GM12892 (cell line): ENCODE measurements around the gene ODAD3.
"Not testable (repeated sequence)": the region's sequence is repeated elsewhere in the genome, so short reads cannot be mapped to it uniquely, and the experiment has no call there.

Source experiments
- DNase-seq: peaks from one replicate; pipeline ENCODE4 v3.0.0; 2011; ENCODE audit not compliant: insufficient read length
- FAIRE-seq: peaks from 2 replicates; lab custom pipeline; 2011; peaks lifted over from hg19 to GRCh38; lab: Jason Lieb, UNC
- POLR2A ChIP-seq: IDR thresholded peaks from 2 replicates; pipeline ENCODE4 v1.6.1; 2011; ENCODE audit warnings: low read depth, low read length, control low read depth
- POLR2AphosphoS5 ChIP-seq: IDR thresholded peaks from 2 replicates; pipeline ENCODE4 v1.6.1; 2011; ENCODE audit warnings: low read depth, low read length, control low read depth
- TAF1 ChIP-seq: IDR thresholded peaks from 2 replicates; pipeline ENCODE4 v1.6.1; 2011; ENCODE audit warnings: low read depth, mild to moderate bottlenecking, control low read depth, low read length, borderline replicate concordance

The ODAD3 gene

GRCh38 chr19:11457115-11457514 is 22.2 kb upstream of the ODAD3 start:
- peak; percentile 12 for DNase-seq
- TF ChIP-seq TAF1 (no peak), POLR2A (no peak), POLR2AphosphoS5 (no peak)
- FAIRE-seq: no peak

GRCh38 chr19:11456659-11457058 is 21.7 kb upstream of the ODAD3 start:
- no peak for FAIRE-seq

GRCh38 chr19:11455233-11455554 is 20.3 kb upstream of the ODAD3 start:
- not testable (repeated sequence) for FAIRE-seq

More at GRCh38 chr19:11456659-11457058, 21.7 kb upstream of the ODAD3 start:
- TF ChIP-seq POLR2A: no peak
- no peak for TF ChIP-seq POLR2AphosphoS5
- TF ChIP-seq TAF1: no peak
- DNase-seq: no peak

GRCh38 chr19:11453468-11454341 is 18.8 kb upstream of the ODAD3 start:
- peak; percentile 81 for FAIRE-seq
- DNase-seq: peak; percentile 74
- TF ChIP-seq TAF1: no peak
- TF ChIP-seq POLR2A: 0 out of 2 replicates have a peak, but pooled peaks have one; percentile 19

More at GRCh38 chr19:11455233-11455554, 20.3 kb upstream of the ODAD3 start:
- DNase-seq: not testable (repeated sequence)

GRCh38 chr19:11452620-11453310 is 17.8 kb upstream of the ODAD3 start:
- DNase-seq: no peak
- 0 out of 2 replicates have a peak, but pooled peaks have one; percentile 30 for TF ChIP-seq TAF1
- no peak for TF ChIP-seq POLR2AphosphoS5
- no peak for TF ChIP-seq POLR2A
- peak; percentile 27 for FAIRE-seq

- FAIRE-seq: peak; percentile 82
- TF ChIP-seq POLR2A (no peak), TAF1 (no peak), POLR2AphosphoS5 (no peak)
Measured at GRCh38 chr19:11451871-11452619, 17.1 kb upstream of the ODAD3 start.

GRCh38 chr19:11451327-11451870 is 16.5 kb upstream of the ODAD3 start:
- DNase-seq (no peak), FAIRE-seq (no peak)
- no peak for TF ChIP-seq POLR2A
- TF ChIP-seq TAF1: no peak
- no peak for TF ChIP-seq POLR2AphosphoS5

More at GRCh38 chr19:11451871-11452619, 17.1 kb upstream of the ODAD3 start:
- DNase-seq: no peak

- TF ChIP-seq POLR2A: 0 out of 2 replicates have a peak, but pooled peaks have one; percentile 27
- no peak for TF ChIP-seq POLR2AphosphoS5
- TF ChIP-seq TAF1: no peak
- FAIRE-seq (no peak), DNase-seq (no peak)
Measured at GRCh38 chr19:11450570-11451326, 15.8 kb upstream of the ODAD3 start.

GRCh38 chr19:11448923-11449554 is 14.1 kb upstream of the ODAD3 start:
- no peak for DNase-seq
- no peak for FAIRE-seq
- no peak for TF ChIP-seq POLR2A
- no peak for TF ChIP-seq POLR2AphosphoS5
- no peak for TF ChIP-seq TAF1

GRCh38 chr19:11448410-11448809 is 13.5 kb upstream of the ODAD3 start:
- FAIRE-seq (no peak), DNase-seq (no peak)
- TF ChIP-seq TAF1 (no peak), POLR2AphosphoS5 (no peak), POLR2A (no peak)
